ENCODE measurements around the gene NR4A1. TPM values are rescaled to one million over a fixed set of nuclear protein-coding genes. Genes with fewer than 3 reads are reported as not detected.

Gene NR4A1
- polyA plus RNA-seq, 1 donor from 2014 or later = 3.4 TPM

DNA sequence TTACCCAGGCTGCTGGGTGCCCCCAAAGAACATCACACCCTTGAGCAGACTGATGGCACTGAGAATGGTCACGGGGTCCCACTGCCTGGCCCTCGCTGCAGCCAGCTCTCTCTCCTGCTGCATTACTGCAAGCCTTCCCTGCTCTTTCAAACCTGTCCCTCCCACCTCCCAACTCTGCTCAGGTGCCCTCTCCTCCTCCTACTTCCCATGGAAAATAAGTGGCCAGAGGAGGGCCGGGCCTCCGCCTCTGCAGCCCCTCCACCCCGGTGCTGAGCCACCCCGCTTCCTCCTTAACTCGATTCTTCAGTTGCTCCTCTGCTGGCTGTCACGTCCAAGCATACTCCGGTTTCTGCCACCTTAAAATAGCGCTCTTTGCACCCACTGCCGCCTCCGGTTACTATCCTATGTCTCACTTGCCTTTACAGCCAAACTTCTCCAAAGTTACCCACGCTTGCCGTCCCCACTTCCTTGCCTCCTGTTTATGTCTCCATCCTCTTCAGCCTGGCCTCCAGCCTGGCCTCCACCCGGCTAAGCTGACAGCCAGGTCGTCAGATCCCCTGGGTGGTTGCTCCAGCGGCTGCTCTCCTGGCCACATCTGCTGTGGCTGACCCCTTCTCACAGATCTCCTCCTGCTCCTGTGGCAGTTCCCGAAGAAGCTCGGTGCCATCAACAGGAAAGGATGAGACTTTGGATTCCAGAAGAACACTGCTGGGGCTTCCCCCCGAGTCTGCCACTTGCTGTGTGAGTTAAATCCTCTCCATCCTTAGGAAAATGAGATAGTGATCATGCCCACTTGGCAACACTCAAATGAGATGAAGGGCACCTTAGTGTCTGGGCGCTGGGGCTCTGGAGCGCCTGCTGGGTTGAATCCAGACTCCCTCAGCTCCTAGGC lies 35.9 kb downstream of the NR4A1 start:
- no peak overlapping the region for H3K4me2 ChIP-seq (ENCODE audit: low read length)
- no peaks in the 10 kb centered on the region for H3K79me2 ChIP-seq (replicated peaks; ENCODE audit: insufficient read depth, low read length)
- H3F3A ChIP-seq (ENCODE audit: insufficient read depth, low read length, poor library complexity, severe bottlenecking) = no peaks in the 10 kb centered on the region
- H3K9me3 ChIP-seq (ENCODE audit: low read length) = no peaks in the 10 kb centered on the region
- no peak overlapping the region for H3K27ac ChIP-seq (ENCODE audit: low read length)
- H3K9ac ChIP-seq (ENCODE audit: low read length) = no peak overlapping the region
- no peaks in the 10 kb centered on the region for H3K27me3 ChIP-seq (ENCODE audit: insufficient read depth, low read depth, low read length)
- H4K20me1 ChIP-seq (ENCODE audit: insufficient read depth) = no peaks in the 10 kb centered on the region
- no peaks in the 10 kb centered on the region for H3K36me3 ChIP-seq (ENCODE audit: insufficient read depth, low read length)
- no peak overlapping the region for H3K4me3 ChIP-seq (ENCODE audit: low read length)
- H3K9me2 ChIP-seq (ENCODE audit: insufficient read depth, low read length) = no peaks in the 10 kb centered on the region
- TF ChIP-seq POLR2AphosphoS5 (IDR thresholded peaks at IDR 0.05) (no peak), SMC3 (conservative IDR thresholded peaks at IDR 0.05; ENCODE audit: poor library complexity) (no peak), TAF1 (IDR thresholded peaks at IDR 0.05; ENCODE audit: low read depth) (no peak), CTCF (IDR thresholded peaks at IDR 0.05; ENCODE audit: poor library complexity, severe bottlenecking) (no peak), EZH2 (IDR thresholded peaks at IDR 0.05; ENCODE audit: borderline replicate concordance, insufficient read depth, low read length, poor library complexity, severe bottlenecking) (no peak), RAD21 (conservative IDR thresholded peaks at IDR 0.05) (no peak), MXI1 (conservative IDR thresholded peaks at IDR 0.05; ENCODE audit: poor library complexity, severe bottlenecking) (no peak), EP300 (conservative IDR thresholded peaks at IDR 0.05; ENCODE audit: poor library complexity, severe bottlenecking) (no peak)
- TF ChIP-seq, protein P1, sequence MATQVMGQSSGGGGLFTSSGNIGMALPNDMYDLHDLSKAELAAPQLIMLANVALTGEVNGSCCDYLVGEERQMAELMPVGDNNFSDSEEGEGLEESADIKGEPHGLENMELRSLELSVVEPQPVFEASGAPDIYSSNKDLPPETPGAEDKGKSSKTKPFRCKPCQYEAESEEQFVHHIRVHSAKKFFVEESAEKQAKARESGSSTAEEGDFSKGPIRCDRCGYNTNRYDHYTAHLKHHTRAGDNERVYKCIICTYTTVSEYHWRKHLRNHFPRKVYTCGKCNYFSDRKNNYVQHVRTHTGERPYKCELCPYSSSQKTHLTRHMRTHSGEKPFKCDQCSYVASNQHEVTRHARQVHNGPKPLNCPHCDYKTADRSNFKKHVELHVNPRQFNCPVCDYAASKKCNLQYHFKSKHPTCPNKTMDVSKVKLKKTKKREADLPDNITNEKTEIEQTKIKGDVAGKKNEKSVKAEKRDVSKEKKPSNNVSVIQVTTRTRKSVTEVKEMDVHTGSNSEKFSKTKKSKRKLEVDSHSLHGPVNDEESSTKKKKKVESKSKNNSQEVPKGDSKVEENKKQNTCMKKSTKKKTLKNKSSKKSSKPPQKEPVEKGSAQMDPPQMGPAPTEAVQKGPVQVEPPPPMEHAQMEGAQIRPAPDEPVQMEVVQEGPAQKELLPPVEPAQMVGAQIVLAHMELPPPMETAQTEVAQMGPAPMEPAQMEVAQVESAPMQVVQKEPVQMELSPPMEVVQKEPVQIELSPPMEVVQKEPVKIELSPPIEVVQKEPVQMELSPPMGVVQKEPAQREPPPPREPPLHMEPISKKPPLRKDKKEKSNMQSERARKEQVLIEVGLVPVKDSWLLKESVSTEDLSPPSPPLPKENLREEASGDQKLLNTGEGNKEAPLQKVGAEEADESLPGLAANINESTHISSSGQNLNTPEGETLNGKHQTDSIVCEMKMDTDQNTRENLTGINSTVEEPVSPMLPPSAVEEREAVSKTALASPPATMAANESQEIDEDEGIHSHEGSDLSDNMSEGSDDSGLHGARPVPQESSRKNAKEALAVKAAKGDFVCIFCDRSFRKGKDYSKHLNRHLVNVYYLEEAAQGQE (IDR thresholded peaks at IDR 0.05; ENCODE audit: borderline replicate concordance) = no peak
- H2AFZ ChIP-seq (ENCODE audit: low read depth, low read length) = no peak overlapping the region

DNA sequence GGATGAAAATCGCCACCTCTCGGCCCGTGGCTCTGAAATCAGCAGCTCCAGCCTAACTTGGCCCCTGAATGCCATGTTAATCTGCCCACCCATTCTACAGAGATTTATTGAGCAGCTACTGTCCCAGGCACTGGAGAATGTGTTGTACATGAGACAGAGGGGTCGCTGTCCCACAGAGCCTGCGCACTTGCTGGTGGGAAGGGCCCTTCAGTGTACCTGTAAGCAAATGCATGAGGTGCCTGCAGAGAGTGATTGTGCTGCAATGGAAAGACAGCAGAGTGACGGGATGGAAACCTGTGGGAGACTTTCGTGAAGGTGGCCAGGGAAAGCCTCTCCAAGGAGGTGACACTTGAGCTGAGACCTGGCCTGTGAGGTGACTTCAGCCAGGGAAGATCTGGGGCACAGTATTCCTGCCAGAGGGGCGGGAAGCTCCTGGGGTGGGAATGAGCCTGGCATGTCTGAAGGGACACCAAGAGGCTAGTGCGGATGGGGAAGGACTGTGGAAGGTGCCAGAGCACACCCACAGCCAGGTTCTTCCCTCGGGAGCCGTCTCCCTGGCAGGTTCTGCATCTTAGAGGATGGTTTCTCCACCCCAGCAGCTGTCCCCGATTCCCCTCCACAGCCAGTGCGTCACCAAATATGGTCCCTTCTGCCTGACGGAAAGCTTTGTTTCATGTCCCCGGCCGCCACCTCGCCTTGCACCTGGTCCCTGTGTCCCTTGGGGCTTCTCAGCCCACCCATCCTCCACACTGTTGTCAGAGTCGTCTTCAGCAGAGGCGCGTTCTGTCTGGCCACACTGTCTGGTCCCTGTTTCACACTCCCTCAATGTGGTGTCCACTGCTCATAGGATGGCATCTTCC lies 36.9 kb downstream of the NR4A1 start:
- Histone ChIP-seq H3K9ac (ENCODE audit: low read length) (no peak overlapping the region), H2AFZ (ENCODE audit: low read depth, low read length) (no peak overlapping the region), H3K9me3 (ENCODE audit: low read length) (no peaks in the 10 kb centered on the region), H3K27me3 (ENCODE audit: insufficient read depth, low read depth, low read length) (no peaks in the 10 kb centered on the region), H3F3A (ENCODE audit: insufficient read depth, low read length, poor library complexity, severe bottlenecking) (no peaks in the 10 kb centered on the region), H3K9me2 (ENCODE audit: insufficient read depth, low read length) (no peaks in the 10 kb centered on the region), H3K27ac (ENCODE audit: low read length) (no peak overlapping the region), H3K36me3 (ENCODE audit: insufficient read depth, low read length) (no peaks in the 10 kb centered on the region), H3K79me2 (replicated peaks; ENCODE audit: insufficient read depth, low read length) (no peaks in the 10 kb centered on the region), H4K20me1 (ENCODE audit: insufficient read depth) (no peaks in the 10 kb centered on the region), H3K4me2 (ENCODE audit: low read length) (no peak overlapping the region), H3K4me3 (ENCODE audit: low read length) (no peak overlapping the region)
- no peak for TF ChIP-seq POLR2AphosphoS5 (IDR thresholded peaks at IDR 0.05)
- TF ChIP-seq TAF1 (IDR thresholded peaks at IDR 0.05; ENCODE audit: low read depth) = no peak
- no peak for TF ChIP-seq MXI1 (conservative IDR thresholded peaks at IDR 0.05; ENCODE audit: poor library complexity, severe bottlenecking)
- TF ChIP-seq RAD21 (conservative IDR thresholded peaks at IDR 0.05) = no peak
- TF ChIP-seq CTCF (IDR thresholded peaks at IDR 0.05; ENCODE audit: poor library complexity, severe bottlenecking) = no peak
- no peak for TF ChIP-seq SMC3 (conservative IDR thresholded peaks at IDR 0.05; ENCODE audit: poor library complexity)
- TF ChIP-seq, protein P1 (IDR thresholded peaks at IDR 0.05; ENCODE audit: borderline replicate concordance) = no peak
- no peak for TF ChIP-seq EZH2 (IDR thresholded peaks at IDR 0.05; ENCODE audit: borderline replicate concordance, insufficient read depth, low read length, poor library complexity, severe bottlenecking)
- no peak for TF ChIP-seq EP300 (conservative IDR thresholded peaks at IDR 0.05; ENCODE audit: poor library complexity, severe bottlenecking)

Data from neural cell (in vitro differentiated cells).